ENCODE data around the gene MGAT5.

DNA sequence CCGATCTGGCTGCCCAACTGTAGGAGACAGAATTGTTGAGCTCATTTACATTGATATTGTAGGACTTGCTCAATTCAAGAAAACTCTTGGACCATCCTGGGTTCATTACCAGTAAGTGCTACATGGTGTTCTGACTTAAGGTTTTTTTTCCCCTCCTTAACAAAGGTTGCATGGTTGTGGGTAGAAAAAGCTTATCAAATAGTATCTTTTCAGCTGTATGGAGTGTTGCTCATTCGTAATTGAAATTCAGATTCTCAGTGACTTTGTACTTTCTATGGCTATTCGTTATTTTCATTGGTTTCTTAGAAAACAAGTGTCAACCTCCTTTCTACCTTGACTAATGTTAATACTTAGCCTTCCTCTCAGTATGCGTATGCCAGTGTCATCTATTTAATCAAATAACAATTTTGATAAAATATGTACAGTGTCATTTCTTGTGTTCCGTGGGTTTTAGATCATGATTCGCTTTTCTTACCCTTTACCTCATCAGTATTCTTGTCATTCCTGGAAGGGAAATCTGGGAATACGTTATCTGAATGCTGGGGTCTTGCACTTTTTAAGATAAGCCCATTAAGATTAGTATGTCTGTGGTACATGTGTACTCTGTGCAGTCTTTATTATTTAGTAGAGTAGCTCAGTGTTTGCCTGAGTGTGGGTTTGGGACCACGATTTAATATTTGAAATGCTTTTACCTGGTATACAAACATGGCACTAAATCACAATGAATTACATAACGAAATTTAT lies 91.3 kb downstream of the MGAT5 start:
- TF ChIP-seq, protein P1, sequence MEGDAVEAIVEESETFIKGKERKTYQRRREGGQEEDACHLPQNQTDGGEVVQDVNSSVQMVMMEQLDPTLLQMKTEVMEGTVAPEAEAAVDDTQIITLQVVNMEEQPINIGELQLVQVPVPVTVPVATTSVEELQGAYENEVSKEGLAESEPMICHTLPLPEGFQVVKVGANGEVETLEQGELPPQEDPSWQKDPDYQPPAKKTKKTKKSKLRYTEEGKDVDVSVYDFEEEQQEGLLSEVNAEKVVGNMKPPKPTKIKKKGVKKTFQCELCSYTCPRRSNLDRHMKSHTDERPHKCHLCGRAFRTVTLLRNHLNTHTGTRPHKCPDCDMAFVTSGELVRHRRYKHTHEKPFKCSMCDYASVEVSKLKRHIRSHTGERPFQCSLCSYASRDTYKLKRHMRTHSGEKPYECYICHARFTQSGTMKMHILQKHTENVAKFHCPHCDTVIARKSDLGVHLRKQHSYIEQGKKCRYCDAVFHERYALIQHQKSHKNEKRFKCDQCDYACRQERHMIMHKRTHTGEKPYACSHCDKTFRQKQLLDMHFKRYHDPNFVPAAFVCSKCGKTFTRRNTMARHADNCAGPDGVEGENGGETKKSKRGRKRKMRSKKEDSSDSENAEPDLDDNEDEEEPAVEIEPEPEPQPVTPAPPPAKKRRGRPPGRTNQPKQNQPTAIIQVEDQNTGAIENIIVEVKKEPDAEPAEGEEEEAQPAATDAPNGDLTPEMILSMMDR (IDR thresholded peaks at IDR 0.05): no peak
- no peak for TF ChIP-seq EZH2 (IDR thresholded peaks at IDR 0.05)
